Measurements from ENCODE around the gene CENATAC. TPM values are rescaled to one million over a fixed set of nuclear protein-coding genes. Genes with fewer than 3 reads are reported as not detected.
"Not testable (repeated sequence)": the region's sequence is repeated elsewhere in the genome, so short reads cannot be mapped to it uniquely, and the experiment has no call there.

The CENATAC gene, protein sequence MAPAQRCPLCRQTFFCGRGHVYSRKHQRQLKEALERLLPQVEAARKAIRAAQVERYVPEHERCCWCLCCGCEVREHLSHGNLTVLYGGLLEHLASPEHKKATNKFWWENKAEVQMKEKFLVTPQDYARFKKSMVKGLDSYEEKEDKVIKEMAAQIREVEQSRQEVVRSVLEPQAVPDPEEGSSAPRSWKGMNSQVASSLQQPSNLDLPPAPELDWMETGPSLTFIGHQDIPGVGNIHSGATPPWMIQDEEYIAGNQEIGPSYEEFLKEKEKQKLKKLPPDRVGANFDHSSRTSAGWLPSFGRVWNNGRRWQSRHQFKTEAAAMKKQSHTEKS
- 10 to 100 TPM; 56.4 to 61.8 TPM for total RNA-seq
- 100 to 1,000 TPM in 1 of 2 donors, 10 to 100 TPM in 1; 10.3 to 138 TPM for polyA plus RNA-seq
- long read RNA-seq, donor 1, partial matches to known transcripts, result 6 of 18 reads
- long read RNA-seq, donor 1, other reads (novel, unspliced or antisense), result 8 of 18 reads
- long read RNA-seq, donor 2, partial matches to known transcripts, result 1 of 10 reads
- long read RNA-seq, donor 2, other reads (novel, unspliced or antisense), result 9 of 10 reads

DNA sequence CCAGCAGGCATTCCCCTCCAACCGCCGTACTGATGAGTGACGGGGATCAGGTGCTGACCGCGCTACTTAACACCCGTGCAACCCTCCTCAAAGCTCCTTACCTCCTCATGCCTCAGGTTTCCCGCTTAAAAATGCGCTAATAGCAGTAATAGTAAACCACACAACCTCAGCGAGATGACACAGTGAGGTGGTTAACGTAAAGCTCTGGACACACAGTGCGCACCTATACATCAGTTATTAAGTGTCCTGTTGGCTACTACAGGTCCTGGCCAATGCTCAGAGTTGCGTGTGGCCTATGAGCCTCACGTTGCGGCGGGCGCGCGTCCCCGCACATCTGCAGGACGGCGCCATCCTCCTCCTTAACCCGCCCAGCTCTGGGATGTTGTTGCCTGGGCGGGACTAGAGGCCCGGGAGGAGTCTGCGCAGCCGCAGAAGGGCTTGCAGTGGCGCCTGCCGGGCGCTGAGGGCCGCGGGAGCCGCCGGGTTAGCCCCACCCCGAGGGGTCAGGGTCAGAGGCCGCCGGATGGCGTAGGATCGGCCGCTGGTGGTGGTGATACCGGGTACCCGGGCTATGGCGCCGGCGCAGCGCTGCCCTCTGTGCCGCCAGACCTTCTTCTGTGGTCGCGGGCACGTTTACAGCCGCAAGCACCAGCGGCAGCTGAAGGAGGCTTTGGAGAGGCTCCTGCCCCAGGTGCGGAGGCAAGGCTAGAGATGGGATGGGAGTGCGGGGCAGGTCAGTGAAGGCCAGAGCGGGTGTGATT, at the start of gene CENATAC:
Gene CENATAC (plus strand): TSS at position 512 of the 761 bp plus-strand sequence. CDS start 60 bp downstream, at position 572.
- H3K27me3 ChIP-seq (ENCODE audit: control insufficient read depth in 1 of 2, insufficient read depth in 2 of 2, low read length in 1 of 2), result no peaks in the 10 kb centered on the region
- H3K27ac ChIP-seq (ENCODE audit: low read depth in 1 of 2, low read length in 2 of 2), result peak within 1 kb of the TSS; percentile 30 to 89
- ATAC-seq (ENCODE audit: low FRiP score) (peak; percentile 99), DNase-seq (peak; percentile 97 to 99)
- intact Hi-C loops (cut with DNase I), result loop anchor here in 1 of 2 donors (2.0 kb wide), 1 partner anchor 21 kb away; the partner anchor contains the start of genes RPS25 and TRAPPC4
- no peaks in the 10 kb centered on the region for H3K9me3 ChIP-seq (ENCODE audit: control insufficient read depth, low read length)
- H3K36me3 ChIP-seq (ENCODE audit: control insufficient read depth in 1 of 2, insufficient read depth in 2 of 2, low read length in 1 of 2), result peaks cover 0 to 1% of the 10 kb centered on the region in 2 donors
- 0% methylated on average over 44 to 54 of the region's 54 CpGs for WGBS, 2 donors
- H3K4me1 ChIP-seq (ENCODE audit: control insufficient read depth in 1 of 2, insufficient read depth in 2 of 2, low read length in 2 of 2), result no peaks in the 10 kb centered on the region
- peak within 1 kb of the TSS; percentile 59 to 68 for H3K4me3 ChIP-seq (ENCODE audit: low read length in 2 of 2)

DNA sequence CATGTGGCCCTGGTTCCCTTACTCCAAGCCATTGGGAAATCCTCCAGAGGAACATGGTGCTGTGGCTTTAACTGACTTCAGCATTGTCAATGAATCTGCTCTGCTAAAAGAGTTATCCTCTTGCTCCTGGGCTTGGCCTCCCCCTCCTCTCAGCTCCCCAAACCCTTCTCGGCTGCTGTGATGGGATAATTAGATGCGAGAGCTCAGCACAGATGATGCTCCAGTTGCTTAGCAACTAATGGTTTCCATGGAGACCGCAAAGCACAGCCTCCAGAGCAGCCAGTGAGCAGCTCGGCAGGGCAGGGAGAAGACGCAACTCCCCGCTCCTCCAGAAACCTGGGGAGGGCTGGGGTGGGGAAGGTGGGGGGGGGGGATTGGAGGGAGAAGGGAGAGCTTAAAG, 44.7 kb upstream of the CENATAC start:
- Histone ChIP-seq H3K9me3 (ENCODE audit: control insufficient read depth, low read length) (no peaks in the 10 kb centered on the region), H3K27ac (ENCODE audit: low read depth in 1 of 2, low read length in 2 of 2) (no peak overlapping the region), H3K4me3 (ENCODE audit: low read length in 2 of 2) (no peak overlapping the region), H3K27me3 (ENCODE audit: control insufficient read depth in 1 of 2, insufficient read depth in 2 of 2, low read length in 1 of 2) (no peaks in the 10 kb centered on the region), H3K36me3 (ENCODE audit: control insufficient read depth in 1 of 2, insufficient read depth in 2 of 2, low read length in 1 of 2) (no peaks in the 10 kb centered on the region), H3K4me1 (ENCODE audit: control insufficient read depth in 1 of 2, insufficient read depth in 2 of 2, low read length in 2 of 2) (no peaks in the 10 kb centered on the region)
- intact Hi-C loops (cut with DNase I), result no loop called here
- peak in 1 of 2 donors; percentile 37 for DNase-seq
- ATAC-seq (ENCODE audit: low FRiP score), result no peak
- 52 to 54% methylated on average over 6 of the region's 6 CpGs for WGBS, 2 donors

DNA sequence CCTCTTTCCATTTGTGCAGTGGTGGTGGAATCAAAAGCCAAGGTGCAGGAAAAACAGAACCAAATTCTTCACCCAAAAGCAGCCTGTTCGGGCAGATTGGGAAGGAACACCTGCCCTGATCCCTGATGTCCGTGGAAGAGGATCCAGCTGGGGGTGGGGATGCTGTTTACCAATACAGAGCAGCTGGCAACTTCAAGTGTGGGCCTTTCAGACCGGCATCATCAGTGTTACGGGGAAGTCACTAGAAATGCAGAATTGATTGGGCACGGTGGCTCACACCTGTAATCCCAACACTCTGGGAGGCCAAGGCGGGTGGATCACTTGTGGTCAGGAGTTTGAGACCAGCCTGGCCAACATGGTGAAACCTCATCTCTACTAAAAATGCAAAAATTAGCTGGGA, 44.0 kb upstream of the CENATAC start:
- peak in 1 of 2 donors; percentile 32 for DNase-seq
- H3K36me3 ChIP-seq (ENCODE audit: control insufficient read depth in 1 of 2, insufficient read depth in 2 of 2, low read length in 1 of 2); H3K27ac ChIP-seq (ENCODE audit: low read depth in 1 of 2, low read length in 2 of 2); ATAC-seq (ENCODE audit: low FRiP score); H3K4me3 ChIP-seq (ENCODE audit: low read length in 2 of 2); H3K4me1 ChIP-seq (ENCODE audit: control insufficient read depth in 1 of 2, insufficient read depth in 2 of 2, low read length in 2 of 2); H3K9me3 ChIP-seq (ENCODE audit: control insufficient read depth, low read length); H3K27me3 ChIP-seq (ENCODE audit: control insufficient read depth in 1 of 2, insufficient read depth in 2 of 2, low read length in 1 of 2); intact Hi-C loops (cut with DNase I): not testable (repeated sequence)
- 84 to 94% methylated on average over 6 of the region's 6 CpGs for WGBS, 2 donors

DNA sequence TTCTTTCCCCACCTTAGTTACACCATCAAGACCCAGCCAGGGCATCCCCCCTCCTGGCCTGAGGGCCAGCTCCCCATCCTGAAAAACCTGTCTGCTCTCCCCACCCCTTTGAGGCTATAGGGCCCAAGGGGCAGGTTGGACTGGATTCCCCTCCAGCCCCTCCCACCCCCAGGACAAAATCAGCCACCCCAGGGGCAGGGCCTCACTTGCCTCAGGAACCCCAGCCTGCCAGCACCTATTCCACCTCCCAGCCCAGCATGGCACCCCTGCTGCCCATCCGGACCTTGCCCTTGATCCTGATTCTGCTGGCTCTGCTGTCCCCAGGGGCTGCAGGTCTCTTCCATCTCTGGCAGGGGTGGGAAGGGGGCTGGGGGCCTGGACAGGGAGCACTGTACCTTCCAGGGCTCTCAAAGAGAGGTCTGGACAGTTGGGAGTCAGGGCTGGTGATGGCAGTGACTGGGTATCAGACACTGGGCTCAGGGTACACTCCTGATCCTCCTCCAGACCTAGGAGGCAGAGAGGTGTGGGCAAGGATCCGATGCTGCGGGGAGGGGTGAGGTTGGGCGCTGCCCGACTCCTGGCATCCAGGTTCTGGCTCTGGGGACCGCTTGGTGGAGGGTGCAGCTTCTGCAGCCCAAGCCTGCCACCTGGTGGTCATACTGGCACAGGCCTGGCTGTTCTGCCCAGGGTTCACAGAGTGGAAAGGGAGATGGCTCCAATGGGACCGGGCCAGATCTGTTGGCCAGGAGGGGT, 41.7 kb upstream of the CENATAC start, which contains the start of gene UPK2:
Gene UPK2 (plus strand): TSS at position 205 of the 753 bp plus-strand sequence. CDS start 53 bp downstream, at position 258.
- H3K36me3 ChIP-seq (ENCODE audit: control insufficient read depth in 1 of 2, insufficient read depth in 2 of 2, low read length in 1 of 2), result no peaks in the 10 kb centered on the region
- no peak within 1 kb of the TSS for H3K4me3 ChIP-seq (ENCODE audit: low read length in 2 of 2)
- H3K27me3 ChIP-seq (ENCODE audit: control insufficient read depth in 1 of 2, insufficient read depth in 2 of 2, low read length in 1 of 2), result no peaks in the 10 kb centered on the region
- H3K27ac ChIP-seq (ENCODE audit: low read depth in 1 of 2, low read length in 2 of 2), result no peak within 1 kb of the TSS
- no peaks in the 10 kb centered on the region for H3K9me3 ChIP-seq (ENCODE audit: control insufficient read depth, low read length)
- H3K4me1 ChIP-seq (ENCODE audit: control insufficient read depth in 1 of 2, insufficient read depth in 2 of 2, low read length in 2 of 2), result no peaks in the 10 kb centered on the region
- intact Hi-C loops (cut with DNase I), result loop anchor here (1.0 to 2.0 kb wide), 3 partner anchors 49 to 267 kb away; no protein-coding TSS in a partner anchor
- DNase-seq (peak; percentile 91 to 96), ATAC-seq (ENCODE audit: low FRiP score) (peak; percentile 94)
- WGBS, 2 donors, result 3 to 6% methylated on average over 7 of the region's 7 CpGs

DNA sequence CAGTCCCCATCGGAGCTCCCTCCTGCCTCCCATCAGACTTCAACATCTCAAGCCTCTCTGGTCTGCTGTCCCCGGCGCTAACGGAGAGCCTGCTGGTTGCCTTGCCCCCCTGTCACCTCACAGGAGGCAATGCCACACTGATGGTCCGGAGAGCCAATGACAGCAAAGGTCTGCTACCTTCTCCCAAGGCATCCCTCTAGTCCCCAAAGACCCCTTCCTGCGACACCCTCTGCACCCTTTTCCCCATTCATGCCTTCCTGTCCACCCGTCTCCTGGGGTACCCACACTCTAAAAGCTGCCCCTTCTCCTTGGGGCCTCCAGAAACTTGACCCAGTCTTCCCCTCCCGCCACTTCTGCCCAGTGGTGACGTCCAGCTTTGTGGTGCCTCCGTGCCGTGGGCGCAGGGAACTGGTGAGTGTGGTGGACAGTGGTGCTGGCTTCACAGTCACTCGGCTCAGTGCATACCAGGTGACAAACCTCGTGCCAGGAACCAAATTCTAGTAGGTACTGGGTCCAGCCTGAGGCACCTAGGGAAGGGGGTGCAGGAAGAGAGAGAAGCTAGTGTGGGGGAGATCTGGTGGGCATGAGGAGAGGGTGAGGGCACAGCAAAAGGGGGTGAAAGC, 41.0 kb upstream of the CENATAC start:
- intact Hi-C loops (cut with DNase I), result loop anchor here (1.0 to 2.0 kb wide), 3 partner anchors 50 to 268 kb away; no protein-coding TSS in a partner anchor
- H3K4me3 ChIP-seq (ENCODE audit: low read length in 2 of 2), result no peak overlapping the region
- ATAC-seq (ENCODE audit: low FRiP score) (no peak), DNase-seq (peak in 1 of 2 donors; percentile 30)
- no peaks in the 10 kb centered on the region for H3K9me3 ChIP-seq (ENCODE audit: control insufficient read depth, low read length)
- no peaks in the 10 kb centered on the region for H3K36me3 ChIP-seq (ENCODE audit: control insufficient read depth in 1 of 2, insufficient read depth in 2 of 2, low read length in 1 of 2)
- 47 to 53% methylated on average over 14 of the region's 14 CpGs for WGBS, 2 donors
- no peaks in the 10 kb centered on the region for H3K4me1 ChIP-seq (ENCODE audit: control insufficient read depth in 1 of 2, insufficient read depth in 2 of 2, low read length in 2 of 2)
- no peak overlapping the region for H3K27ac ChIP-seq (ENCODE audit: low read depth in 1 of 2, low read length in 2 of 2)
- no peaks in the 10 kb centered on the region for H3K27me3 ChIP-seq (ENCODE audit: control insufficient read depth in 1 of 2, insufficient read depth in 2 of 2, low read length in 1 of 2)

DNA sequence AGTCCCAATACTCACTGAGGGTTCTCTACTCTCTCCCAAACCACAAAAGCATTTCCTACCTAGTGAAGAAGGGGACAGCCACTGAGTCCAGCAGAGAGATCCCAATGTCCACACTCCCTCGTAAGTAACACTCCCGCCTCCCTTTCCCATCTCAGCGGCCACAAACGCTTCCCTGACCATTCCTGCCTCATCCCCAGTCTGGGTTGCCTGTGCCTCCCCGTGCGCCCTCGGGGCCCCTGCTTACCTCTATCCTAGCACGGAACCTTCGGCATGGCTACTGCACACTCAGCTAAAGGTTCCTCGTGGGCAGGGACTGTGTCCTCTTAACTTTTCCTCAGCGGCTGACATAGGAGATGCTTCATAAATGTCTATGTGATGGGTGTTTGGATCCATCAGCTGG, 40.4 kb upstream of the CENATAC start:
- 88 to 90% methylated on average over 11 of the region's 11 CpGs for WGBS, 2 donors
- H3K27me3 ChIP-seq (ENCODE audit: control insufficient read depth in 1 of 2, insufficient read depth in 2 of 2, low read length in 1 of 2), result no peaks in the 10 kb centered on the region
- peak in 1 of 2 donors; percentile 50 for DNase-seq
- intact Hi-C loops (cut with DNase I), result loop anchor here (2.0 kb wide), 2 partner anchors 51 to 269 kb away; no protein-coding TSS in a partner anchor
- ATAC-seq (ENCODE audit: low FRiP score), result no peak
- no peaks in the 10 kb centered on the region for H3K4me1 ChIP-seq (ENCODE audit: control insufficient read depth in 1 of 2, insufficient read depth in 2 of 2, low read length in 2 of 2)
- no peak overlapping the region for H3K4me3 ChIP-seq (ENCODE audit: low read length in 2 of 2)
- H3K9me3 ChIP-seq (ENCODE audit: control insufficient read depth, low read length), result no peaks in the 10 kb centered on the region
- no peak overlapping the region for H3K27ac ChIP-seq (ENCODE audit: low read depth in 1 of 2, low read length in 2 of 2)
- no peaks in the 10 kb centered on the region for H3K36me3 ChIP-seq (ENCODE audit: control insufficient read depth in 1 of 2, insufficient read depth in 2 of 2, low read length in 1 of 2)

DNA sequence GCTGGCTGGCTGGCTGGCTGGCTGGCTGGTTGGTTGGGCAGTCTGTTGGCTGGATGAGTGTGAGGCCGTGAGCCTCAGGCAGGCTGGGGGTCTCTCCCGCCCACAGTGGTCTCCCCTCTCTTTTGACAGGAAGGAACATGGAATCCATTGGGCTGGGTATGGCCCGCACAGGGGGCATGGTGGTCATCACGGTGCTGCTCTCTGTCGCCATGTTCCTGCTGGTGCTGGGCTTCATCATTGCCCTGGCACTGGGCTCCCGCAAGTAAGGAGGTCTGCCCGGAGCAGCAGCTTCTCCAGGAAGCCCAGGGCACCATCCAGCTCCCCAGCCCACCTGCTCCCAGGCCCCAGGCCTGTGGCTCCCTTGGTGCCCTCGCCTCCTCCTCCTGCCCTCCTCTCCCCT, 40.0 kb upstream of the CENATAC start:
- DNase-seq, result peak in 1 of 2 donors; percentile 51
- no peak for ATAC-seq (ENCODE audit: low FRiP score)
- WGBS, 2 donors, result 91 to 96% methylated on average over 8 of the region's 8 CpGs

More for the DNA sequence above, 40.0 kb upstream of the CENATAC start:
- H3K27ac ChIP-seq (ENCODE audit: low read depth in 1 of 2, low read length in 2 of 2), result no peak overlapping the region
- no peaks in the 10 kb centered on the region for H3K4me1 ChIP-seq (ENCODE audit: control insufficient read depth in 1 of 2, insufficient read depth in 2 of 2, low read length in 2 of 2)
- H3K9me3 ChIP-seq (ENCODE audit: control insufficient read depth, low read length), result no peaks in the 10 kb centered on the region
- H3K27me3 ChIP-seq (ENCODE audit: control insufficient read depth in 1 of 2, insufficient read depth in 2 of 2, low read length in 1 of 2), result no peaks in the 10 kb centered on the region
- H3K36me3 ChIP-seq (ENCODE audit: control insufficient read depth in 1 of 2, insufficient read depth in 2 of 2, low read length in 1 of 2), result no peaks in the 10 kb centered on the region
- H3K4me3 ChIP-seq (ENCODE audit: low read length in 2 of 2), result no peak overlapping the region
- intact Hi-C loops (cut with DNase I), result loop anchor here (2.0 kb wide), 2 partner anchors 51 to 269 kb away; no protein-coding TSS in a partner anchor
